ENCODE data around the gene RNF168.
A peak's percentile ranks its signal among the peaks of the same experiment; 100 is the strongest.
"Not testable (repeated sequence)": the region's sequence is repeated elsewhere in the genome, so short reads cannot be mapped to it uniquely, and the experiment has no call there.

RNF168 gene

GRCh38 chr3:196514350-196514716 lies 10.8 kb upstream of the RNF168 start:
- no peak for DNase-seq

- peak; percentile 81 for DNase-seq
Measured at GRCh38 chr3:196513697-196514349, 10.3 kb upstream of the RNF168 start.

GRCh38 chr3:196511646-196512425 lies 8.3 kb upstream of the RNF168 start:
- DNase-seq, result not testable (repeated sequence)

GRCh38 chr3:196511108-196511507 lies 7.5 kb upstream of the RNF168 start:
- DNase-seq, result not testable (repeated sequence)

- no peak for DNase-seq
Measured at GRCh38 chr3:196506687-196507086, 3.1 kb upstream of the RNF168 start.

- DNase-seq, result no peak
Measured at GRCh38 chr3:196504556-196504955, 988 bp upstream of the RNF168 start.

GRCh38 chr3:196504077-196504398 lies 470 bp upstream of the RNF168 start:
- not testable (repeated sequence) for DNase-seq

GRCh38 chr3:196502775-196503195 lies 783 bp downstream of the RNF168 start:
- peak; percentile 91 for DNase-seq

GRCh38 chr3:196501316-196502044 lies 2.1 kb downstream of the RNF168 start:
- DNase-seq, result peak; percentile 41

- DNase-seq, result no peak
Measured at GRCh38 chr3:196499807-196500524, 3.6 kb downstream of the RNF168 start.

- peak; percentile 81 for DNase-seq
Measured at GRCh38 chr3:196499061-196499460, 4.5 kb downstream of the RNF168 start.

GRCh38 chr3:196498297-196498696 lies 5.3 kb downstream of the RNF168 start:
- no peak for DNase-seq

- no peak for DNase-seq
Measured at GRCh38 chr3:196496183-196496582, 7.4 kb downstream of the RNF168 start.

- DNase-seq, result no peak
Measured at GRCh38 chr3:196493292-196493691, 10.3 kb downstream of the RNF168 start.

GRCh38 chr3:196492080-196492479 lies 11.5 kb downstream of the RNF168 start:
- DNase-seq, result no peak

- DNase-seq, result no peak
Measured at GRCh38 chr3:196489747-196490146, 13.8 kb downstream of the RNF168 start.

GRCh38 chr3:196486263-196486662 lies 17.3 kb downstream of the RNF168 start:
- DNase-seq, result no peak

- DNase-seq, result no peak
Measured at GRCh38 chr3:196477678-196478077, 25.9 kb downstream of the RNF168 start.

- DNase-seq, result no peak
Measured at GRCh38 chr3:196472286-196472685, 31.3 kb downstream of the RNF168 start.

GRCh38 chr3:196471551-196471950 lies 32.0 kb downstream of the RNF168 start:
- DNase-seq, result peak; percentile 62

GRCh38 chr3:196470182-196470581 lies 33.4 kb downstream of the RNF168 start:
- DNase-seq, result not testable (repeated sequence)

- DNase-seq, result no peak
Measured at GRCh38 chr3:196463804-196464203, 39.8 kb downstream of the RNF168 start.

- DNase-seq, result no peak
Measured at GRCh38 chr3:196463478-196463756, 40.2 kb downstream of the RNF168 start.

Measured in EL (cell line).